ENCODE results near the gene LDLRAD4.

LDLRAD4 gene

DNA sequence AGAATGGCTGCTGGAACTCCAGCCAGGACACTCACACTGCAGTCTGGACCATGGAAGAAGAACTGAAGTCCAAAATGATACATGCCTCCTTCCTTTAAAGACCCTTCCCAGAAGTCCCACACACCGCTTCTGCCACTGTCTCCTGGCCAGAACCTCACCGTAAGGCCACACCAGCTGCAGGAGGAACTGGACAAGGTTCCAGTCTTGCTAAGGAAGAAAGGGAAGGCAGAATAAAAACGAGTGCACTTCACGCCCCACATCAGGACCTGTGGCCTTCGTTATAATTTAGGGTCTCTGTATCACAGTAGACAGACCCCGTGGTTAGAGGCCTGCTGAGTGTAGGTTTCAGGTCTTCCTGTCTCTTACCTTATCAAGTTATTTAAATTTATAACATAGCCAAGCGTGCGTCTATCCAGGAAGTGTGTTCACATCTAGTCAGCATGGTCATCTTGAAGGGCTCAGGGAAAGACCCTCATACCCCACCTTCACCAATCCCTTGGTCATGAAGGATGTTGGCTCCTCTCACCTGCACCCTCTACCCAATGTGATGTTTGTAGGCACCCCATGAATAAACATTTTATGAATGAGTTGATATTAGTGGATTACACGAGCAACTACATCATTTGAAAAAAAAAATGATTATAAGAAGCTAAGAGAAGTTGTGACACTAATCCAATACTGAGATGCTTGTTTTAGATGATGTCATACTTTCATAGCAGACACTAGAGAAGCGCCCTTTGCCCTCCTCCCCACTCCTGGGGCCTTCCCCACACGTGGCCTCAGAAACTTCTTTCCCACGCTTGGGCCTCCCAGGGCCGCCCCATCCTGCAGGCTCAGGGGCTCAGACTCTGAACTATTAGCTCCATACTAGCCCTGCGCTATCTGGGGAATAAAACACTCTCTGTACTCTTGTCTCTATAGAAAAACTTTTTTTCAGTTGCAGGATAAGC, 350.2 kb downstream of the LDLRAD4 start:
- DNase-seq (ENCODE audit: low read depth, low spot score) = no peak

DNA sequence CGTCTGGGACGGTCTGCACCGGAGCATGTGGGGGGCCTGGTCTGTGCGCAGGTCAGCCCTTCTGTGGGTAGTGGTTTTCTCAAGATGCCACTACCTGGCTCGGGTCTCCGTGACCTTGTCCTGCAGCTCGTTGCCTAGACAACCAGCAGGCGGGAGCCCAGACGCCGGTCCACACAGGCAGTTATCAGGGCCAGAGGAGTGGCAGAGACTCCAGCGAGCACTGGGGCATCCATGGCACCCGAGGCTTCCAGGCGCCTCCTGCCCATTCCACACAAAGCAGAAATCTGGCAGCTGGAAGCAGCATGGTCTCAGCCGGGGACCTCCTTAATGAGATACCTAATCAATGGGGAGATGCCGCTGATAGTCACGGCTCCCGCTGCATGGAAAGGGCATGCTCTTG, 351.7 kb downstream of the LDLRAD4 start:
- DNase-seq (ENCODE audit: low read depth, low spot score) = no peak

DNA sequence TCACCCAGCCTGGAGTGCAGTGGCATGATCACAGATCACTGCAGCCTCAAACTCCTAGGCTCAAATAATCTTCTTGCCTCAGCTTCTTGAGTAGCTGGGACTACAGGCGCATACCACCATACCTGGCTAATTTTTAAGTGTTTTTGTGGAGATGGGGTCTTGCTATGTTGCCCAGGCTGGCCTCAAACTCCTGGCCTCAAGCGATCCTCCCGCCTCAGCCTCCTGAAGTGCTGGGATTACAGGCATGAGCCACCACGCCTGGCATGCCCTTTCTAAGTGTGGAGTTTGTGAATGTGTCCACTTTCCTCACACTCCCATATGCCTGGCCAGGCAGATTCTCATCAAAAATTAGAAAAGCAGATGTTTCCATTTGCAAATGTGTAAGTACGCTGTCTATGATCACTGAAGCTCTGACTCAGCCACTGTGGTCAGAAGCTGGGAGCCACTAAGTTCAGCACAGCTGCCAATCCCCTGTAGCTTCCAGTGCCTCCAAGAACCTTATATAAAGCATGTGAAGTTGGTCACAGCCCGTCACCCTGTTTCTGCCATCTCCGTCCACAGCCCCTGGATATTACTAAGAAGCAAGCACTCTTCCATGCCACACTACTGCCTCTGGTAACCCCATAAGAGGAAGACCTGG, 352.4 kb downstream of the LDLRAD4 start:
- peak; percentile 45 for DNase-seq (ENCODE audit: low read depth, low spot score)

DNA sequence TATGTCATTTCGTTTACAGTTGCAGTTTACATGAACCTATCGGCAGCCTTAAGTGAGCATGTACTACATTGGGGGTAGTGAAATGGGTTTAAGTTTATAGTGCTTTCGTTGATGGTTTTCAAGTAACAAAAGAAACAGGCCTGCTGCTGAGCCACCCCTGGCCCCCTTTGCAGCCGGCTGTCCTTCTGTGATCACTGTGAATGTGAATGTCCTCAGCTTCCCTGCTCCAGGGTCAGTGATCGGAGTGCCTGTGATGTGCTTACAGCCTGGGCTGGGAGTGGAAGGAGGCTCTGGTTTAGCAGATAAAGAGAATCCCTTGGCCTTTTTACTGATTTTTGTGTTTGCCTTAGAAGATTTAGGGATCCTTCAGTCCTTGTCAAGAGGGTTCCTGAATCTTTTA, 353.6 kb downstream of the LDLRAD4 start:
- no peak for DNase-seq (ENCODE audit: low read depth, low spot score)

GRCh38 chr18:13572721-13573120, 354.2 kb downstream of the LDLRAD4 start:
- DNase-seq (ENCODE audit: low read depth, low spot score) = no peak

DNA sequence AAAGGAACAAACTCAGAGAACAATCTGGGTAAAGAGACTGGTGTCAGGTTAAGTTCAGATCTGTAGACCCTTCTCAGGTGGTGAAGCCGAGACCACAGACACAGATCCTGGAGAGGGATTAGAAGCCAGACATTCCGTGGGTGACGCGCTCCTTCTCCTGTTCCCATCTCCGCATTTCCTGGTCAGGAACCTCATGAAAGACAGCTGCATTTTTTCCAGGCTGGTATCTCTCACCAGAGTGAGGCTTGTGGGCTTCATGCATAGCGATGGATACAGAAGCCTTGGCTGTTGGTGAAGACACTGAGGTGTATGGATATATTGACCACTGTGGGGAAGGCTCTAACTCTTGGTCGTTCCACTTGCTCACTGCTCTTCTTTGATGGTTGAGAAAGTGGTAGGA, 355.2 kb downstream of the LDLRAD4 start:
- no peak for DNase-seq (ENCODE audit: low read depth, low spot score)

GRCh38 chr18:13574355-13574754, 355.8 kb downstream of the LDLRAD4 start:
- no peak for DNase-seq (ENCODE audit: low read depth, low spot score)

- no peak for DNase-seq (ENCODE audit: low read depth, low spot score)
Observed at GRCh38 chr18:13574761-13575160, 356.2 kb downstream of the LDLRAD4 start.

GRCh38 chr18:13576598-13576997, 358.0 kb downstream of the LDLRAD4 start:
- DNase-seq (ENCODE audit: low read depth, low spot score) = no peak

DNA sequence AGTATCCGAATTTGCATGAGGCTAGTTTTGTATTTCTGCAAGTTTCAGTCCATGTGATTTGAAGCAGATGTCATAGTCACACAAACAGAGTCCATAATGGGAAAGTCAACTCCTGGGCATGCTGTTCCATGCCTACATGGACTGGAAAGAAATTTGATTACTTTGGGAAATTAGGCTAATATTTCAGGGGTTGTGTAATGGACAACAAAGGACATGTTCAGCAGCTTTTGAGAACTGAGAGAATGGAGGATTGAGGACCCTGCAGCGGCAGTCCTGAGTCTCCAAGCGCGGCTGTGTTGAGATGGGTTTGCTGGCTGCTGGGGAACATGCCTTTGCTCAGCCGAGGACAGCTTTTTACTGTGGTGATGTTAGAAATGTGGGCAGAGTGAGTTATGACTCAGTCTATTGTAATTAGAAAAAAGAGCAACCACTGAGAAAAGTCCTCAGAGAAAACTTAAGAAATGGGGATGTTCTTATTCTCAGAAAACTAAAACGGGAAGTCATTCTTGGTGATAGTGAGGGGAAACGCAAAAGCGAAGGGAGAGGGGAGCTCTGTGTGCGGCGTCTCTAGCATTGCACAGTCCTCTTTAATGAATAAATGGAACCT, 358.6 kb downstream of the LDLRAD4 start:
- DNase-seq (ENCODE audit: low read depth, low spot score) = peak; percentile 75

DNA sequence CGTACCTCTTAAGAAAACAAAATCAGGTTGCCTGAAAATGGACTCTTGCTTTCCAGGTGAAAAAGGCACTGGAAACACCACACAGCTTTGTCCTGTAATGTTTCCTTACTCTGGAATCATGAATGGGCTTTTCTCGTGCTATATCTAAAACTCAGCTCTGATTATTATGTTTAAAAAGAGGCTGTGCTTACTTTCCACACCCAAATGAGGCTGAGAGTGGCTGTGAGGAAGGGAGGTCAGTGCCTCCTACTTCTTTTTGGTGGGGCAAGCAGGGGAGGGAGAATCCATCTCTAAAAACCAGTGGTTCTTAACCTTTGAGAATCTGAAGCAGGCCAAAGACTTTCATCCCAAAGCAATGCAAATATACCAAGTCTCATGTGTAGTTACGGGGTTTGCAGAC, 359.2 kb downstream of the LDLRAD4 start:
- DNase-seq (ENCODE audit: low read depth, low spot score) = no peak

- DNase-seq (ENCODE audit: low read depth, low spot score) = no peak
Observed at GRCh38 chr18:13578400-13578799, 359.8 kb downstream of the LDLRAD4 start.

GRCh38 chr18:13579874-13580273, 361.3 kb downstream of the LDLRAD4 start:
- no peak for DNase-seq (ENCODE audit: low read depth, low spot score)

GRCh38 chr18:13580351-13580750, 361.8 kb downstream of the LDLRAD4 start:
- DNase-seq (ENCODE audit: low read depth, low spot score) = no peak

DNA sequence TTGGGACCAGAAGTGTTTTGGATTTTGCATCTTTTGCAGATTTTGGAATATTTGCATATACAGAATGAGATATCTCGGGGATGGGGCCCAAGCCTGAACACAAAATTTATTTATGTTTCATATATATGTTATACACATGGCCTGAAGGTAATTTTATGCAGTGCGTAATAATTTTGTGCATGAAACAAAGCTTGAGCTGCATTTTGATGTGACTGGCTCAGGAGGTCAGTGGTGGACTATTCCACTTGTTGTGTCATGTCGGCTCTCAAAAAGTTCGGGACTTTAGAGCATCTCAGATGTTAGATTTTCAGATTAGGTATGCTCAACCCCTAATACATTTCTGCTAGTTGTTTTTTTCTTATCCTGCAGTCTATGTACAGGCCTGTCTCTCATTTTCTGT, 362.4 kb downstream of the LDLRAD4 start:
- no peak for DNase-seq (ENCODE audit: low read depth, low spot score)

- no peak for DNase-seq (ENCODE audit: low read depth, low spot score)
Observed at GRCh38 chr18:13581496-13582177, 363.1 kb downstream of the LDLRAD4 start.

- no peak for DNase-seq (ENCODE audit: low read depth, low spot score)
Observed at GRCh38 chr18:13582178-13582670, 363.7 kb downstream of the LDLRAD4 start.

GRCh38 chr18:13583576-13584550, 365.3 kb downstream of the LDLRAD4 start:
- DNase-seq (ENCODE audit: low read depth, low spot score) = peak; percentile 35

- DNase-seq (ENCODE audit: low read depth, low spot score) = peak; percentile 47
Observed at GRCh38 chr18:13584825-13585224, 366.3 kb downstream of the LDLRAD4 start.

DNA sequence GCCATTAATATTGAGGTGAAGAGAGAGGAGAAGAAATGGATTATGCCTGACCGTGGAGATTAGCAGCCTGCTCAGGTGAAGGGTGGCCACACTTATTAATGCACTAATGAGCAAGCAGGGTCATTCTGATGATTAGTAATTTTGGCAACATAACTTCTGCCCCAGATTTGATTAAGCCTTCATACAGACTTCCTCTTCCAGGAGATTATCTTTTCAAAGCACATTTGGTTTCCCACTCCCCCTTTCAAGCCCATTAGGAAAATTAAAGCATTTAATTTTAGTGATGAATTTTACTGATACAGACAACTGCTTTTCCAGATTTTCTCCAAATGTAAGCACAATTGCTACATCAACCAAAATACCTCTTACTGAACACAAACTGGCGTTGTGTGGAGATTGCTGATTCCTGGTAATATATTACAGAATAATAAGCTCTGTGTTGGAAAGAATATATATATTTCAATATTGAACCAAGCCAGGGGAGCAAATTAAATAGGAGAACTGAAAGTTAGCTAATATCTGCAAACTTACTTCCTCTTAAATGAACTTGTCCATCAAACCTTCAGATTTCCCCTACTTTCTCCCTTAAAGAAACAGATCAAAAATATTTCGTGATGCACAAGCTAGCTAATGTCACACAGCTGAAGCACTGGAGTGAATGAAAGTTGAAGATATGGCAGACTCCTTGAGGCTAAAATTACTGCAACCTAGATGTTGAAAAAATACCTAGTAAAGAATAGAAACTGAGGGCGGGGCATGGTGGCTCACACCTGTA, 367.0 kb downstream of the LDLRAD4 start:
- no peak for DNase-seq (ENCODE audit: low read depth, low spot score)

All from astrocyte of the hippocampus (primary cell).